Activated CD8-positive, alpha-beta memory T cell treated with anti-CD3 and anti-CD28 coated beads, Interleukin-2, amount 50 U/mL, for 24 hours (primary cell): ENCODE measurements around the gene FAM163B.

Source experiments
- DNase-seq: peaks from one replicate; pipeline ENCODE4 v3.0.0-alpha.2; 2020; ENCODE audit errors: extremely low read depth

FAM163B gene

GRCh38 chr9:133582501-133583045 is 26.6 kb downstream of the FAM163B start:
- DNase-seq = no peak

GRCh38 chr9:133581513-133582343 is 27.5 kb downstream of the FAM163B start:
- DNase-seq = no peak

DNA sequence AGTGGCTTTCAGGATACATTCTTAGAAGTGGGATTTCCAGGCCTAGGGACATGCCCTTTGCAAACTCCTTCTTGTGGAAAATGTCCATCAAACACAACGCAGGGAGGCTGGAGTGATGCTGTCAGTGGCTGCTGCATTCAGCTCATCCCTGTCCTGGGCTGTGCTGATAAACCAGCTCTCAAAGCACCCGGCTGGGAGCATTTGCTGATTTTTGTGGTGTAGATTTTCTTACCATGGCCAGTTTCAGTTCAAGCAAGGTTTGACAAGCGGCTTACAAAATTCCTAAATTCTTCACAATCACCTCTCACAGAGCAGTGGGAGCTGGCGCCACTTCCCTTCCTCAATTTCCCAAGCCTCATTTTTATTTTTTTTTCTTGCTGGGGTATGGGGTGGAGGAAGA is 28.2 kb downstream of the FAM163B start:
- DNase-seq = no peak

DNA sequence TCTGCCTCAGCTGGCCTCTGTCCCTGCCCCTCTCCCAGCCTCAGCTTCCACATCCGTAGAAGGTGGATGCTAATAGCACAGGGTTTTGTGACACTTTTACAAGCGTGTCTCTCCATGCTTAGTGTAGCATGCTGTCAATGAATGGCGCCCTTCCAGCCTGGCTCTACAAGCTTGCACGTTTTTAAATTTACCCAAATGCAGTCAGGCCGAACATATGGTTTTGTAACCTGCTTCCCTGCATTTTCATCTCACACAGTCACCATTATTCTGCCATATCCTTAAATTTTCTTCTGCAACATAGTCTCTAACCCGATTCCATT is 28.8 kb downstream of the FAM163B start:
- DNase-seq = no peak

DNA sequence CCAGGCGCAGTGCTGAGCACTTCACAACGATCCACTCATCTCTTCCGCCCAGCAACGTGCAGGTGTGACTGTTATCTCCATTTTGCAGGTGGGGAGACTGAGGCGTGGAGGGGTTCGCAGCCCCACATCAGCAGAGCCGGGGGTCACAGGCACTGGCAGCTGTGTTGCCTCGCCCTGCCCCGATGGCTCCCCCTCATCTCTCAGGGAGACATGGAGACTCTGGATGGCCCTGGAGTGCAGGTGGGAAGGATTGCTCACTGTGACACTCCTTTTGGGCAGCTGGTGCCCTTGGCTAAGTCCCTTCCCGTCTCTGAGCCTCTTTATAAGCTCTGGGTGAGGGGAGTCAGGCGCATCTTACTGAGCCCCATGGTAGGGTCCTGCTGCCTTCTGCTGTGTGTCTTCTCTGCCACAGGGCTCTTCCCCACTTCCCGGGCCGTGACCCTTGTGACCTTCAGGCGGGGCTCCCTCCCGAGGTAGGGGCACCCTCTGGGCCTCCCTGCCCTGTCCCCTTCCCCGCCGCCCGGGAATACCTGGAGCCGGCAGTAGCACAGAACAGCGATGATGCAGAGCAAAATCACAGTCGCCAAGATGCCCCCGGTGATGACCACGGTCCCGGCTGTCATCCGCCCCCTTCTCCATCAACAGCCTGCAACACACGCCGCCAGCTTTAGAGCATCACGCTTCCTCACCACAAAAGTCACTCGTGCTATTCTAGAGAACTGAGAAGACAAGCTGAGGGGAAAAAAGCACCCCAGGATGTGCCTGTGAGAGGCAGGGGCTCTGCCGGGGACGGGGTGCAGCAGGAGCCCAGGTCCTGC is 29.4 kb downstream of the FAM163B start:
- no peak for DNase-seq

- no peak for DNase-seq
These were observed 30.4 kb downstream of the FAM163B start for GRCh38 chr9:133578524-133579441.

- DNase-seq = no peak
These were observed 31.5 kb downstream of the FAM163B start for GRCh38 chr9:133577737-133578112.

GRCh38 chr9:133576875-133577736 is 32.1 kb downstream of the FAM163B start:
- DNase-seq = no peak

DNA sequence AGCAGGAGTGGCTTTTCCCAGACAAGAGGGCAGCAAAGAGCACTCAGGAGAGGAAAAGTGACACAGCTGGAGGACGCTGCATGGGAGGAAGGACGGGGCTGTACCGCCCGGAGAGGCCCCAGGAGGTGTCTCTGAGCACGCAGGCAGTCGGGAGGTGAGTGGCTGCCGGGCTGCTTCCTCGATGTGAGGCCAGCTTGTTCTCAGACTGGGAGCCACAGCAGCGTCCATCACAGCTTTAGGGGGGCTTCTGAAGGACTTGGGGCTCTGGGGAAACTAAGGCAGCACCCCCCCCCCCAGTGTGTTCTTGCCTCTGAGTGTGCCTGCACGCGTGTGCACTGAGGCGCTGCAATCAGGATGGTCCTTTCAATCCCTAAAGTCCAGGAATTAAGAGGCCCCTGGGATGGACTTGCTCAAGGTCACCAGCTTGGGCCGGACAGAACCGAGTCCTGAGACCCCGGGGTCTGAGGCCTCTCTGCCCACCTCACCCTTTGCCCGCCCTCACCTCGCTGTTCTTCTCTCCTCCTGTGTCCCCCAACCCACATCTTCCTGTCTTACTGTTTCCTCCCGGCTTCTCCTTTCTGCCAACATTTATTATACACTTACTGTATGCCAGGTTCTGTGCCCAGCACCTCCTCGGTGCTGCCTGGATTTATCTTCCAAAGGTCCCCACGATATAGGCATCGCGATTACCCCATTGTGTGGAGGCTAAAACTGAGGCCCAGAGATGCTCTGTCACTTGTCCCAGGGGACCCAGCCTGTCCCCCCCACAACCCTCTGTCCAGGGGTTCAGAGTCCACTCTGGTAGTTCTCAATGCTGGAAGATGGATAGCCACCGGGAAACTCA is 32.9 kb downstream of the FAM163B start:
- no peak for DNase-seq

DNA sequence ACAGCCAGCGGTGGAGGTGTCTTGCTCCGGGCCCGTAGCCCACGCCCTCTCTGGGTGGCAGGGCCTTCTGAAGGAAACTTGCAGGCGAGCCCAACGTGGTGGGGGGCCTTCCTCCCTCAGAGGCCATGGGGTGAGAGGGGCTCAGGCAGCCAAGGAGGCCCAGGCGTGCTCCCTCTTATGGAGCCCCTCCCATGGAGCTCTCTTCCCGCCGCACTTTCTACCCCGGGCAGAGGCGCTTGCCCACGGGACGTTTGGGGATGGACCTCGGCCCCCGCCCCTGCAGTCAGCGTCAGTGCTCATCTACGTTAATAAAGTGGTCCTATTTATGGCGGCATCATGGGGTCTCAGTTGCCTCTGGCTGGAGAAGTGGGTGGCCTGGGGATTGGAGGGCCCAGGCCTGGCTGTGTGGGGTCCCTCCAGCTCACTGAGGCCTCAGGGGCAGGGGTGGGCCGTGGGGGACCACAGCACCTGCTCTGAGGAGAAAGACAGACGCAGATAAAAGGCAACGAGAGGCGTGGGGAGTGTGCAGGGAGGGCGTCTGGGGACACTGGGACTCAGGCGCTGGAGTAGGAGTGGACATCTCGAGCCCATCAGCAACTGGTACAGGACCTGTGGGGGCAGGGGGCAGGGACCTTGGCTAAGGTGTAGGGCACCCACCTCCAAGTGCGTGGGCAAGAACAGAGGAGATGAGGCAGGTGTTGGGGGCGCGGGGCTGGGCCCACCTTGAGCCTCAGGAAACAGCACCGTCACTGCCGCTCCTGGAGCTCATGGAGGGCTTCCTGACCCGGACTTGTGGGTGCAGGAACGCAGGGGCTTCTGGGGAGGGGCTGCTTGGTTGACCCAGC is 33.8 kb downstream of the FAM163B start:
- DNase-seq = no peak

GRCh38 chr9:133574771-133575170 is 34.4 kb downstream of the FAM163B start:
- no peak for DNase-seq

DNA sequence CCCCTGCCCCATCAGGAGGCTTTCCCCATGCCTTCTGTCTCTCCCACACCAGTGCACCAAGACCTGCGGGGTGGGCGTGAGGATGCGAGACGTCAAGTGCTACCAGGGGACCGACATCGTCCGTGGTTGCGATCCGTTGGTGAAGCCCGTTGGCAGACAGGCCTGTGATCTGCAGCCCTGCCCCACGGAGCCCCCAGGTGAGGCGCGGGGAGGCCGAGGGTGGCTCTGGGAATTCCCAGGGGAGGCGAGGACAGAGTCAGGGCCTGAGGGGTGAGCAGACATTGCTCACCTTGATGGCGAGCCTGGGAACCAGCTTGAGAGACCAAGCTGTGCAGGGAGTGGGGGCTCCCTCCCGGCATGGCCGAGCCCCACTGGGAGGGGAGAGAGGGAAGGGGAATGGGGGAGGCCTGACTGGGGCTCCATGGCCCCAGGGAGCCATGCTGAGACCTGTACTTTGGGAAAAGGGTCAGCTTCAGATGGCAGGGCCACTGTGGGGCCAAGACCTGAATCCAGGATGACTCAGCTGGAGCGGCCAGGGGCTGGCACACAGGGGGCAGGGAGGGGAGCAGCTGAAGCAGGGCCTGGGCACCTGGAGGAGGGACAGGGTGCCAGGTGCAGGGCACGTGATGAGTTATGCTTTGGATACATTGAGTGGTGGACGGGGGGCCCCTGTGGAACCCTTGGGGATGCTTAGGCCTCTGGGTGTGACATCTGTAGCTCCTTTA is 35.2 kb downstream of the FAM163B start:
- no peak for DNase-seq

DNA sequence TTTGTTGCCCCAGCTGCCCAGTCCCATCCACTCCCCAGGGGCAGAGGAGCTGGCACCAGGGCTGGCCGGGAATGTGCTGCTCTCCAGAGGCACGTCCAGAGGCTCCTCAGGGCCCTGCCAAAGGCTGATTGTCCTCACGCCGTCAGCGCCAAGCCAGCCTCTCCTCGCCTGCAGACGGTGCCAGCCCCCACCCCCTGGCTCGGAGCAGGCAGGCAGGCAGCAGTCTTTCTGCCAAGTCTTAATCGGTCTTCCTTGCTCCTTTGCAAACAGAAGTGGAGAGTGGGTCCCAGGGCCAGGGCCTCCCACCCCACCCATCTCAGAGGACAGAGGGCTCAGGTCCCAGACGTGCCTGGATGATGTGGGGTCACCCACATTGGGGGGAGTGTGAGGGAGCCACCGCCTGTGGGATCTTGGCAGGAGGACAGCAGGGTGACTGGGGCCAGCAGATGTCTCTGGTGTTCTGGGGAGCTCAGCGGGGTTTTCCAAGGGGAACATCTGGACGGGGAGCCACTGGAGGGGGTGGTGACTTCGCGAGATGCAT is 36.3 kb downstream of the FAM163B start:
- no peak for DNase-seq

- DNase-seq = no peak
These were observed 37.1 kb downstream of the FAM163B start for GRCh38 chr9:133571896-133572595.

DNA sequence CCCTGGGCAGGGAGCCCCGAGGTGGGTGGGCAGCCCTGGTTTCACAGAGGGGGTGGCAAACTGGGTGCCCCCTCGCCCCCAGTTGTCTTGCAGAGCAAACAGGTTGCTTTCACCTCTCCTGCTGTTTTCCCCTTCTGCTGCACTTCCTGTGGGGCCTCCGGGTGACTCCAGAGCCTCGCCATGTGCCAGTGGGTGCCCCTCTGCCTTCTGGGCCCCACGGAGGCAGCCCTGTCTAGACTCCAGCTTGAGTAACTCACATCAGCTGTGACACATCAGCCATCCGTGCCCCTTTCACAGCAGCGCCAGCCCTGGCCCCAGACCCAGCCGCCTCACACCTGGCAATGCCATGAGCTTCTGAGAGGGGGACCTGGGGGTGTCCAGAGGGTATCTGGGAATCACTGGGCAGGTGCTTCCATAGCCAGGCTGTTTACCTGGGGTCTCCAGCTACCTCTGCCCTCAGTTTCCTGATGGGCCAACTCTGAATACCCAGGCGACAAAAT is 37.7 kb downstream of the FAM163B start:
- DNase-seq = no peak

- DNase-seq = no peak
These were observed 38.5 kb downstream of the FAM163B start for GRCh38 chr9:133570691-133571080.
